Naive B cell (primary cell): ENCODE measurements around the gene S100A10. TPM values are rescaled to one million over a fixed set of nuclear protein-coding genes. Genes with fewer than 3 reads are reported as not detected.

Experiments used
- ATAC-seq, 2 donors: fragments of 150-1000 bp; cut with Tn5 transposase; 2 replicates each; pipeline ENCODE4 v1.10.0; 2021; ENCODE audit warnings: low read depth in 2 of 2, mild to moderate bottlenecking in 2 of 2, moderate library complexity in 2 of 2
- DNase-seq: peaks from one replicate; pipeline ENCODE4 v3.0.0; 2022
- H3K27ac Mint-ChIP-seq, 6 donors: one replicate each; pipeline ENCODE4 v1.8.0; 2020 to 2022; ENCODE audit warnings: mild to moderate bottlenecking in 6 of 6, mixed read lengths in 6 of 6, moderate library complexity in 5 of 6, inconsistent platforms in 2 of 6
- H3K27me3 Mint-ChIP-seq, 3 donors: one replicate each; pipeline ENCODE4 v1.8.0; 2021 to 2022; ENCODE audit warnings: mixed read lengths in 3 of 3, mild to moderate bottlenecking in 1 of 3
- H3K36me3 Mint-ChIP-seq, 2 donors: one replicate each; pipeline ENCODE4 v1.8.0; 2020 to 2022; ENCODE audit warnings: mixed read lengths in 2 of 2, inconsistent platforms in 1 of 2, mild to moderate bottlenecking in 1 of 2
- H3K4me1 Mint-ChIP-seq, 3 donors: one replicate each; pipeline ENCODE4 v1.8.0; 2020 to 2022; ENCODE audit warnings: mixed read lengths in 3 of 3, inconsistent platforms in 1 of 3, mild to moderate bottlenecking in 1 of 3, moderate library complexity in 1 of 3
- H3K4me3 Mint-ChIP-seq, 8 donors: one replicate each; pipeline ENCODE4 v1.8.0; 2020 to 2022; ENCODE audit warnings: mild to moderate bottlenecking in 8 of 8, mixed read lengths in 8 of 8, moderate library complexity in 8 of 8, inconsistent platforms in 2 of 8
- H3K9me3 Mint-ChIP-seq, 7 donors: one replicate each; pipeline ENCODE4 v1.8.0; 2020 to 2022; ENCODE audit warnings: mixed read lengths in 7 of 7, mild to moderate bottlenecking in 5 of 7, inconsistent platforms in 2 of 7, moderate library complexity in 1 of 7
- polyA plus RNA-seq, 6 donors: library from polyadenylated mRNA; unstranded; fragments of 300-500 nt; fragmentation: Illumina TruSeq; gene quantifications; one replicate each; pipeline ENCODE4 v1.2.3, GENCODE V29; 2021; ENCODE audit warnings: low read depth in 6 of 6

The S100A10 gene
- polyA plus RNA-seq, 6 donors from 2014 or later: 115 to 209 (median 180) TPM

DNA sequence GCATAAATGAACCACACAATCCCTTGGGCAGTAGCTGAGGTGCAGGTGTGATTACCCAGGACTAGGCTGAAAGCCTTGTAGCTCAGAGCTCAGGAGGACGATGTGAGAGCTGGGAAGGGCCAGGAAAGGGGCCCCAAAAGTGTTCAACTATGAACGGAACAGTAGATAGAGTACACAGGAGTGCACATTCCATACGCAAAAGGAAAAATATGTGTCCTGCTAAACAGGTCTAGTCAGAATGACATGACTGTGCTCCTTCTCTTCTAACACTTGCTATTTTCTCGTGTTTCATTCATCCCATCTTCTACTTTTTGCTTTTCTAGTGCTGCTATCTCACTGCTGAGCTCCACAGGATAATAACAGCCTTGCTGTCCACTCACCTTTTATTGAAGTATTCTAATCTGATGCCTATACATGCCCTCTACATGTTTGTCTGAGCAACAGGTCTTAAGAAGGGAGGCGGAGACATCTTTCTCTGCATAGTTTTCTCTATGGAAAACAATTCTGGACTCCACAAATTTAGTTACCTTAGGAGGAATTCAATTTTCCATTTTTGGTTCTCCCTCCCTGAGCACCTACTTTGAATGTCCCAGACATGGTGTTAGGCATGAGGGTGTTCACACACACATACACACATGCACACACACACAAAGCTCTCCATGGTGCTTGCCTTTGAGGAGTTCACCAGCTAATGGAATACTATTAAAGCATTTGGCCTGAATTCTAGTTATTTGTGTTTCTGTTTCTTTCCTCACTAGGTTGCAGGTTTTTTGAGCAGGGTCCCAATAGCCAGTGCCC lies 3.4 kb downstream of the S100A10 start:
- Mint-ChIP-seq H3K4me3 (peak overlapping the region in 1 of 8 donors; percentile 90), H3K27ac (peak overlapping the region in 1 of 6 donors; percentile 80), H3K9me3 (no peaks in the 10 kb centered on the region), H3K27me3 (peaks cover 0 to 7% (median 0%) of the 10 kb centered on the region in 3 donors), H3K4me1 (peaks cover 13 to 26% (median 17%) of the 10 kb centered on the region in 3 donors), H3K36me3 (no peaks in the 10 kb centered on the region)
- no peak for DNase-seq
- ATAC-seq: no peak

DNA sequence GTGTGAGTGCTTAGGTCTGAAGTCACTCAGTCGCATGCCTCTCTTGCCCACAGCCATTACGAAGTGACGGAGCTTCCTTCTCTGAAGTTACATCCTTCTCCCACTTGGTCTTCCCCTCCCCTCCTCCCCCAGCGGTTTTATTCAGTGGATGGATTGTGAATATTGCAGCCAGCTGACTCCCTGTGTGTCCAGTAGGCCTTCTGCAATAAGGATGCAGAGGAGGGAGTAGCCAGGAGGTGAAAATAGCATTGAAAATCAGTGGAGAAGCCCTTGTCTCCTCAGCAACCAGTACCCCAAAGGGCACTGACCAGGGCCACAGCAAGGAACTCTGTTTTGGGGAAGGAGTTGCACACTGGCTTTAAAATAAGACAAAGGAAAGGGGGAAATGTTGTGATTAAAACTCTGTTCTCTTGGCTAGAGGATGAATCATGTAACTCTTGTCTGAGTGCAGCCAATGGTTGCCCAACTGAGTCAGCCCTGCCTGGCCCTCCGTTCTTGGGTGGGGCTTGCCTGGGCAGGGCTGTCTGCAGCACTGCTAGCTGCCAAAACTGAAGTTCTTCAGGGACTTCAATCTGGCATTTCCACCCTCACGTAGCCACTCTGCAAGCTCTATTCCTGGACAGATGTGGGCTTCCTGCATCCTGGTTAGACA lies 4.3 kb downstream of the S100A10 start:
- H3K27me3 Mint-ChIP-seq: peaks cover 0 to 5% (median 0%) of the 10 kb centered on the region in 3 donors
- no peaks in the 10 kb centered on the region for H3K9me3 Mint-ChIP-seq
- DNase-seq (no peak), ATAC-seq (no peak)
- H3K27ac Mint-ChIP-seq: peak overlapping the region in 2 of 6 donors; percentile 47 to 80
- peaks cover 13 to 25% (median 17%) of the 10 kb centered on the region in 3 donors for H3K4me1 Mint-ChIP-seq
- H3K36me3 Mint-ChIP-seq: peaks cover 0 to 4% of the 10 kb centered on the region in 2 donors
- H3K4me3 Mint-ChIP-seq: peak overlapping the region in 1 of 8 donors; percentile 57

DNA sequence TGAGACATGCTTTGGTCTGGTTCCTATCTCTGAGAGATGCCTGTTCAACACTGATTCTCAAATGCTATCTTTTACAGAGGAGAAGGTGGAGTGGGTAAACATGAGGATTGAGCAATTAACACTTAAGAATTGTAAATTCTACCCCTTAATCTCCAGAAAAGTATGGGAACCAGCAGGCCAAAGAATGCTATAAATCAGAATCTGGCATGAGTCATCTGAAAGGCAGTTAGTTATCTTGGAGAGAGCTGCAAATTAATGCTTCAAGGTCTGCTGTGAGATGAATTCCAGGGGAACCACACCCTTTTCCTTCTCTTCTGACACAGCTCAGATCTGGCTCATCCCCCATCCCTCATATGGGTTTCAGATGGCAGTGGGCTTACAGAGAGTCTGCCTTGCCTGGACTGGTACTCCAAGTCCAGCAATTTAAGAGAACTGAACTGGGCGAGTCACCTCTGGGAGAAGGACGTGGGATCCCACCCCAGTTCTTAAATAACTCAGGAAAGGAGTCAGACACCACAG lies 5.2 kb downstream of the S100A10 start:
- Mint-ChIP-seq H3K27me3 (peaks cover 0 to 5% (median 0%) of the 10 kb centered on the region in 3 donors), H3K36me3 (peaks cover 0 to 10% of the 10 kb centered on the region in 2 donors), H3K9me3 (no peaks in the 10 kb centered on the region), H3K4me1 (peaks cover 13 to 25% (median 14%) of the 10 kb centered on the region in 3 donors), H3K27ac (peak overlapping the region in 1 of 6 donors; percentile 21), H3K4me3 (no peak overlapping the region)
- ATAC-seq: no peak
- DNase-seq: no peak

DNA sequence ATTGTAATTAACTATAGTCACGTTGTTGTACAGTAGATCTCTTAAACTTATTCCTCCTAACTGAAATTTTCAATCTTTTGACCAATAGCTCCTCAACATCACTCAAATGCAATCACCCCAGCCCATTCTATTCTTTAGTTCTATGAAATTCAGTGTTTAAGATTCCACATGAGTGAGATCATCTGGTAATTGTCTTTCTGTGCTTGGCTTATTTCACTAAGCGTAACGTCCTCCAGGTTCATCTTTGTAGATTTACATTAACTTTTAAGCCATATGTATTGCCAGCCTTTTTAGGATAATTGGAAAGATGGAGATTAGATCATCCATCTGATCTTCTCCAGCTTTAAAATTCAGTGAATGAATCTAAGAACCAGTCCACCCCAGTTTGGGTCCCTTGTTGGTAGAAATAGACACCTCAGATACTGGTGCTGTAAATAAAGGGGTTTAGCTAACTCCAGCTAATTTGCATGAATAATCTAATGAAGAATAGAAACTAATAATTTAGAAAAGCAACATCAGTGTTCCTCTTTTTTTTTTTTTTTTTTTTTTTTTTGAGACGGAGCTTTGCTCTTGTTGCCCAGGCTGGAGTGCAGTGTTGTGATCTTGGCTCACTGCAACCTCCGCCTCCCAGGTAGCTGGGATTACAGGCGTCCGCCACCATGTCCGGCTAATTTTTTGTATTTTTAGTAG lies 7.0 kb downstream of the S100A10 start:
- peaks cover 0 to 2% (median 0%) of the 10 kb centered on the region in 3 donors for H3K27me3 Mint-ChIP-seq
- H3K4me1 Mint-ChIP-seq: peaks cover 3 to 9% (median 5%) of the 10 kb centered on the region in 3 donors
- H3K9me3 Mint-ChIP-seq: no peaks in the 10 kb centered on the region
- peaks cover 12 to 17% of the 10 kb centered on the region in 2 donors for H3K36me3 Mint-ChIP-seq
- ATAC-seq (peak in 1 of 2 donors; percentile 18), DNase-seq (no peak)
- no peak overlapping the region for H3K4me3 Mint-ChIP-seq
- no peak overlapping the region for H3K27ac Mint-ChIP-seq

DNA sequence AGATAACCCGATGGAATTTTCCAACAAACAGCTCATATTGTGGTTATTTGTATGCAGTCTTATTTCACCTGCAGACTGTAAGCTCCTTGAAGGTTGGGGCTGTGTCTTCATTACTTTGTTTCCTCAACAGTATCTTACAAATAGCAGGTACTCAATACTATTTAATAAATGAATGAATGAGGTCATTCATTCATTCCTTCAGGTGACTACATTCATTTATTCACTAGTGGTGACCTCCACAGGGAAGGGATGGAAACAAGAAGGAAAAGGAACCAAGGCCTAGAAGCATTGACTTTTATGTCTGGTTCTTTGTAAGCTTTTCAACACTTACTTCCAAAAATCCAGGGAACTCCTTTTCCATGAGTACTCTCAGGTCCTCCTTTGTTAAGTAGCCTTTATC lies 7.9 kb downstream of the S100A10 start:
- peaks cover 0 to 6% (median 3%) of the 10 kb centered on the region in 3 donors for H3K4me1 Mint-ChIP-seq
- H3K4me3 Mint-ChIP-seq: no peak overlapping the region
- no peaks in the 10 kb centered on the region for H3K27me3 Mint-ChIP-seq
- no peaks in the 10 kb centered on the region for H3K9me3 Mint-ChIP-seq
- peaks cover 21 to 24% of the 10 kb centered on the region in 2 donors for H3K36me3 Mint-ChIP-seq
- DNase-seq (no peak), ATAC-seq (no peak)
- H3K27ac Mint-ChIP-seq: peak overlapping the region in 1 of 6 donors; percentile 21

DNA sequence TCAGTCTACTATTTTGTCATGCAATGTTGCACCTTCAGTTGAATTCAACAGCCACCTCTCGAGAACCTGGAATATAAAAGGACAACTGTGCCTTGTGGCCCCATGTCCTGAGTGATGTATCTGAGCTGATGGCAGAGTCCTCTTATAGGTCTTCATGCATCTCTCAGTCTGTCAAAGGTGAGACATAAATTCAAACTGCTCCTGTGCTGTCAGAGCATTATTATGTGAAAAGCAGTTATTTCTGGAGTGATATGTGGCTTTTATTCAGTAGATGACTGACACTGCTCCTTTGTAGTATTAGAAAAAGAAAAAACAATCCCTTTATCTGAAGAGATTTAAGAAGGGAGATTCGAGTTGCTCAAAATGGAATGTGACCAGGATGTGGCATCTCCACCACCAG lies 8.4 kb downstream of the S100A10 start:
- Mint-ChIP-seq H3K36me3 (peaks cover 21 to 25% of the 10 kb centered on the region in 2 donors), H3K27ac (no peak overlapping the region), H3K9me3 (no peaks in the 10 kb centered on the region), H3K4me1 (peaks cover 0 to 6% (median 3%) of the 10 kb centered on the region in 3 donors), H3K4me3 (no peak overlapping the region), H3K27me3 (no peaks in the 10 kb centered on the region)
- no peak for DNase-seq
- ATAC-seq: no peak

DNA sequence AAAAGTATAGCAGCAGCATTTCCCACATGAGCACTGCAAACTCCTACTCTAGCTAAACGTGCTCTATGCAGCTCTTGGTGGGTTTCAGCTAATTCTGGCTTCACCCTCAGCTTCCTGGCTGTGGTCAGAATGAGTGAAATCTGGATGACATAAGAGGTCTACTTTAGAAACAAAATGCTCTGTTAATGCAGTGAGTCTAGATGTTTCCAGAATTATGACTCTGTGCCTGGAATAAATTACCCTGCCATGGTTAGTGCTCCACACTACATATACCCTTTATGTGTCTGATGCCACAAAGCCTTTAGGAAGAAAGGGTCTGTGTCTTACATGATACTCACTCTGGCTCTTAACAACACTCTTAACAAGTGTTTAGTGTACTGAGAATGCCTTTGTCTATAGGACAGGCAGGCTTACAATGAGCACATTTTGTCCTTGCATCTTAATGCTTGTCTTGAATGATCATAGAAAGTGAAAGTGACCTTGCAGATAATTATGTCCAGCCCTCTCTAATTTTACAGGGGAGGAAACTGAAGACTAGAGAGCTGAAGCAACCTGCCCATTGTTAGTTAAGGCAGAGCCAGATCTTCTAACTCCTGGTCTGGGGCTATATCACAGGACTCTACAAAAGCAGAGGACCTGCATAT lies 9.2 kb downstream of the S100A10 start:
- DNase-seq (no peak), ATAC-seq (no peak)
- Mint-ChIP-seq H3K4me1 (peaks cover 0 to 6% (median 3%) of the 10 kb centered on the region in 3 donors), H3K9me3 (no peaks in the 10 kb centered on the region), H3K27me3 (peaks cover 0 to 6% (median 0%) of the 10 kb centered on the region in 3 donors), H3K4me3 (no peak overlapping the region), H3K36me3 (peaks cover 21 to 25% of the 10 kb centered on the region in 2 donors), H3K27ac (no peak overlapping the region)

DNA sequence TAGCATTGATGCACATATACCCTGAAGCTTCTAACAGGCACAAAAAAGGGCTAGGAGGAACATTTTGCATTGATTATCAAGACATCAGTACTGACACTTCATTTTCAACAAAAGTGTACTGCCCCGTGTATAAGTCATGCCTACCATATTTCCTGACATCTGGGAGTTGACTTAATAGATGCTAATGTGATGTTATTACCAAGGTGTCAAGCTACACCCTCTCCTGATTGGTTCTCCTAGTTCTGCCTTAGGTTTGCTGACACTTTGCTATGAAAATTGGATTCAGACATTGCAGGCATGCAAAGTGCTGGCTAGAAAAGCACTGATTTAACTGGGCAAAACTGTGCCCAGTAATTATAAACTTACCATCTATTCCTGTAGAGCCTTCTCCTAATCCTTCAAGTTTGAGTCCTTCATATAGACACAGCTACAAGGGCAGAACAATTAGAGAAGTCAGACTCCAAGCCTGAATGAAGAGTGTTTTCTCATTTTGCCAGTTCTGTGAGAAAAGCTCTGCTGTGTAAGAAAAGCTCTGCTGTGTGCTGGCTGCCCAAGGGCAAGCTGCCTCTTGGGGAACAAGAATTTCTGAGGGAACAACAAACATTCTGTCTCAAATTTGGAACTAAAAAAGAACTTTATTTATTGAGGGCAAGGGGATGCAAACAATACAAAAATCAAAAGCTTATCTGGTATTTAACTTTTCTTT lies 11.2 kb downstream of the S100A10 start:
- peaks cover 3 to 22% (median 7%) of the 10 kb centered on the region in 3 donors for H3K27me3 Mint-ChIP-seq
- DNase-seq (no peak), ATAC-seq (no peak)
- peaks cover 21 to 25% of the 10 kb centered on the region in 2 donors for H3K36me3 Mint-ChIP-seq
- H3K4me3 Mint-ChIP-seq: no peak overlapping the region
- peaks cover 0 to 3% (median 1%) of the 10 kb centered on the region in 3 donors for H3K4me1 Mint-ChIP-seq
- H3K27ac Mint-ChIP-seq: peak overlapping the region in 2 of 6 donors; percentile 30 to 76
- H3K9me3 Mint-ChIP-seq: no peaks in the 10 kb centered on the region

DNA sequence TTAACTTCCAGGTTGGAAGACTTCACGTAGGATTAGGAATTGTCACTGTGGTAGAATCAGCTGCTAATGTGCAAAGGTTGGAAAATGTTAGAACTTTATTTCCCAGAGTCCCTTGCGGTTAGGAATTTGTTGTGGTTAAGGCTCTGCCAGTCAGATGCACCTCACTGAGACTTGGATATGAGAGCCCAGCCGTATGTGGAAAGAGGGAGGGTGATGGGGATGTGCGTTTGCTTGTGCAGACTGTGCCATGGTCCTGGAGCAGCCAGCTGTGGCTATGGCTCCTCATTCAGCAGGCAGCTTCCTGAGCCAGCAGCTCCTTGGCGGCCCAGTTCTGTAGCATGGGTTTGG lies 12.5 kb downstream of the S100A10 start:
- H3K36me3 Mint-ChIP-seq: peaks cover 21 to 25% of the 10 kb centered on the region in 2 donors
- no peaks in the 10 kb centered on the region for H3K4me1 Mint-ChIP-seq
- no peak overlapping the region for H3K4me3 Mint-ChIP-seq
- H3K27me3 Mint-ChIP-seq: peaks cover 3 to 30% (median 7%) of the 10 kb centered on the region in 3 donors
- no peak overlapping the region for H3K27ac Mint-ChIP-seq
- DNase-seq (no peak), ATAC-seq (no peak)
- no peaks in the 10 kb centered on the region for H3K9me3 Mint-ChIP-seq

DNA sequence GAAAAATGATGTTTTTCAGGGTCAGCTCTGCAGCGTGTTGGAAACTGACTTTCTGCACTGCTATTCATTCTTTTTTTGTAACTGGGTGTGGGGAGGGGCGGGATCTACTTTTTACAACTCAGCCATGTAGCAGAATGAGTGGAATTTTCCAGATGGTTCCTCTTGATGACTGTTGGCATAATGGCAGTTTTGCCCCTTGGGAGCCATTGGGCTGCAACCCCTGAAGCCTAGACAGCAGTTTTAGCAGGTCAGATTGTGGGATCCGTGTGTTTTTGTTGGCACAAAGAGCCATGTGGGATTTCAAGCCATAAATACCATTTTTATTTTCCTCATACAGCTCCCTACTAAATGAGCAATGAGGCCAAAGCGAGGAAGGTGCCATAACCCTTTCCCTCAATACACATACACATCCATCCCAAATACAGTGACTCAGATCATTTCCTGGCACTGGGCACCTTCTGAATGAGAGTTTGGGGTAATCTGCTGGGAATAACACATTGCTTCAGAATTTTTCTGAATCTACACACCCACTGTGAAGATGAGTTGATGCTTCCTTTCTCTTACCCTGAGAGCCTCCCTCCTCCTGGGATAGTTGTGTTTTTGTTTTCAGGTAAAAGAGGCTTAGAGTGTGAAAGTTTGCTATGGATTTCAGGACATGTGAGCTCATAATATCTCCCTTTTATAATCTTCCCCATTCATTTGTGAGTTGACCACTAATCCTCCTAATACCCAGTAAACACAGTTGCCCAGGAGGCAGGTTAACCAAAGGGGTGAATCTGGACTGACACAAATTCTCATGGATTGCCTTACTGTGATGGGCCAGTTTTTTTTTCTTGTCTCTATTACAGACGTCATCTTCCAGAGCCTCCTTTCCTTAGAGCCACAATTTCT lies 13.1 kb downstream of the S100A10 start:
- Mint-ChIP-seq H3K4me1 (no peaks in the 10 kb centered on the region), H3K27me3 (peaks cover 3 to 30% (median 7%) of the 10 kb centered on the region in 3 donors), H3K36me3 (peaks cover 21 to 25% of the 10 kb centered on the region in 2 donors), H3K27ac (no peak overlapping the region), H3K4me3 (no peak overlapping the region), H3K9me3 (no peaks in the 10 kb centered on the region)
- ATAC-seq: no peak
- DNase-seq: no peak

DNA sequence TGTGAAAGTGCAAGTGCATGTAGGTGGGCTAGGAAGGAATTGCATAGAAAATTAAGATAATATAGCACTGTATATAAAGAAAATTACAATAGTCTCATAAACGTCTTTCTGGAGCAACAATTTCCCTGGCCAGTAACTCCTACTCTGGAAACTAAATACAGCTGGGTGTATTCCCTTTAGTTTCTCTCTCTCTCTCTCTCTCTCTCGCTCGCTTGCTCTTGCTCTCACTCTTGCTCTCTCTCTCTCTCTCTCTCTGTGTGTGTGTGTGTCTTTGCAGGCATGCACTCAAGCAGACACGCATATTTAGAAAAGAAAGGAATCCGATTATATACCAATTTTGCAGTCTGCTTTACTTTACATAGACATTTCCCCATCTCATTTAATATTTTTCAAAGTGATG lies 14.7 kb downstream of the S100A10 start:
- Mint-ChIP-seq H3K4me1 (no peaks in the 10 kb centered on the region), H3K27me3 (peaks cover 16 to 33% (median 21%) of the 10 kb centered on the region in 3 donors), H3K36me3 (peaks cover 17 to 21% of the 10 kb centered on the region in 2 donors), H3K9me3 (peaks cover 0 to 2% (median 0%) of the 10 kb centered on the region in 7 donors), H3K4me3 (no peak overlapping the region), H3K27ac (no peak overlapping the region)
- no peak for DNase-seq
- ATAC-seq: no peak
